ENCODE measurements around the gene MZB1. TPM values are rescaled to one million over a fixed set of nuclear protein-coding genes. Genes with fewer than 3 reads are reported as not detected.
A peak's percentile ranks its signal among the peaks of the same experiment; 100 is the strongest.

MZB1 gene, protein sequence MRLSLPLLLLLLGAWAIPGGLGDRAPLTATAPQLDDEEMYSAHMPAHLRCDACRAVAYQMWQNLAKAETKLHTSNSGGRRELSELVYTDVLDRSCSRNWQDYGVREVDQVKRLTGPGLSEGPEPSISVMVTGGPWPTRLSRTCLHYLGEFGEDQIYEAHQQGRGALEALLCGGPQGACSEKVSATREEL
- total RNA-seq (2016; rRNA removed; fragmentation: Illumina TruSeq; extraction: Trizol) (0.27 and 0.31 TPM in 2 replicates), polyA plus RNA-seq (2011; rRNA removed) (0.35 and 0.40 TPM in 2 replicates), polyA minus RNA-seq (2011; rRNA and poly(A)+ RNA removed; ENCODE audit: low replicate concordance) (1.6 and 4.8 TPM in 2 replicates), Bru-seq, nascent RNA (percentile 31 among the genes with signal in this experiment), BruChase-seq, experiment 1, labeled RNA remaining after a 6-hour chase (percentile 18 among the genes with signal in this experiment), BruChase-seq, experiment 2, labeled RNA remaining after a 2-hour chase (percentile 26 among the genes with signal in this experiment)
- 0.44 TPM in 1 of 2 replicates, not detected in the other for total RNA-seq (2016; cell fraction: cytosol; rRNA removed; fragmentation: Illumina TruSeq; extraction: Trizol; ENCODE audit: low read depth)
- total RNA-seq (2016; cell fraction: insoluble cytoplasmic fraction; rRNA removed; fragmentation: Illumina TruSeq; extraction: Trizol) = 0.22 TPM in 1 of 2 replicates, not detected in the other
- total RNA-seq (2016; cell fraction: membrane; rRNA removed; fragmentation: Illumina TruSeq; extraction: Trizol) = 0.34 TPM in 1 of 2 replicates, not detected in the other
- 0.47 TPM in 1 of 2 replicates, not detected in the other for total RNA-seq (2016; cell fraction: nucleus; rRNA removed; fragmentation: Illumina TruSeq; extraction: Trizol)
- 0.20 and 0.21 TPM in 2 replicates for polyA plus RNA-seq (2011; cell fraction: cytosol; rRNA removed)
- 1.2 and 1.6 TPM in 2 replicates for polyA plus RNA-seq (2011; cell fraction: nucleus; rRNA removed)
- 0.19 and 0.21 TPM in 2 replicates for polyA plus RNA-seq (2012)
- polyA plus RNA-seq (2016; cell fraction: cytosol; fragmentation: Illumina TruSeq; extraction: Trizol; ENCODE audit: low read depth) = not detected in 2 replicates
- polyA plus RNA-seq (2016; cell fraction: insoluble cytoplasmic fraction; fragmentation: Illumina TruSeq; extraction: Trizol; ENCODE audit: low read depth) = not detected in 2 replicates
- polyA plus RNA-seq (2016; cell fraction: membrane; fragmentation: Illumina TruSeq; extraction: Trizol; ENCODE audit: low read depth) = not detected in 2 replicates
- not detected in 2 replicates for polyA plus RNA-seq (2016; cell fraction: nucleus; fragmentation: Illumina TruSeq; extraction: Trizol; ENCODE audit: insufficient read depth, low read depth)
- polyA minus RNA-seq (2011; cell fraction: cytosol; rRNA and poly(A)+ RNA removed) = not detected in 2 replicates
- polyA minus RNA-seq (2011; cell fraction: nucleus; rRNA and poly(A)+ RNA removed) = 1.0 and 3.2 TPM in 2 replicates
- long read RNA-seq, experiment 1 = 0 reads
- long read RNA-seq, experiment 2 = 0 reads

DNA sequence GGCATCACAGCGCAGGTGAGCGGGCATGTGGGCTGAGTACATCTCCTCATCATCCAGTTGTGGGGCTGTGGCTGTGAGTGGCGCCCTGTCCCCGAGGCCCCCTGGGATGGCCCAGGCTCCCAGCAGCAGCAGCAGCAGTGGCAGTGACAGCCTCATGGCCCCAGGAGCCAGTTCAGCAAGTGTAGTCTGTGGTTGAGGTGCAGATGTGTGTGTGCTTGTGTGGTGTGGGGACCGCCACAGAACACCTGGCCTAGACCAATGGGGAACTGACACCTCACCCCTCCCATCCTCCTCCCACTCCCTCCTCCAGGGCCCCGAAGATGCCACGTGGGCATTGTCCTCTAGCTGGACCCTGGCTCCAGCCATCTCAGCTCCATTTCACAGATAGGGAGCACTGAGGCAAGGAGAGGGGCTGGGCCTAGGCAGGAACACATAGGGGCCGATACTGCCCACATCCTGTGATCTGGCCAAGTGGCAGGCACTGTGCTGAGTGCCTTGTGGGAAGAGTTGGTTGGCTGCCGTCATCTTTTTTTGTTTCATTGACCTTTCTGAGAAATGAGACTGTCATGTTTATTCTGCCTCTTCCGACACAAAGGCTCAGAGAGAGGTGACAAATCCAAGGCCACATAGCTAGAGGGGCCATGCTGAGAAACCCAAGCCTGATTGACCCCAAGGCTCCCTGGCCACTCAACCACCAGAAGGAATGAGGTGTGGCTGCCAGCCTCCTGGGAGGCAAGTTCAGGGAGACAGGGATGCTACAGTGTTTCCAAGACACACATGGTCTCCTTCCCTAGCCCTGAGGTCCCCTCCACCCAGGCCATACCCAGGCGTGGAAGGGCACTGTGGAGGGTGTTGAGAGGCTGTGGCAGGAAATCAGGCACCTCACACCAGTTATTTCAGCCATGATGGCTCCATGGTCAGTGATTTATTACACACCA lies at the start of gene MZB1:
Gene MZB1, minus strand, starts transcription at position 213 of the 938 bp plus-strand sequence. Its CDS starts 57 bp downstream, at position 156.
- H3K4me3 ChIP-seq (replicated peaks in 1 of 3; ENCODE audit: insufficient read depth in 1 of 3, low read depth in 2 of 3, low read length in 3 of 3) = no peak within 1 kb of the TSS
- in situ Hi-C loops (cut with HindIII; ENCODE audit: extremely low pct_ligation_motif_present, low pct_unique_long_range_greater_than_20kb) = no loop called here
- ATAC-seq = no peak
- H3K4me2 ChIP-seq (ENCODE audit: low read depth, low read length) = no peak within 1 kb of the TSS; the same call in 1 of the 2 replicates
- no peaks in the 10 kb centered on the region for H3K36me3 ChIP-seq (replicated peaks in 1 of 2; ENCODE audit: control insufficient read depth in 1 of 2, insufficient read depth in 2 of 2, low read length in 2 of 2)
- WGBS (ENCODE audit: low lambda C conversion rate) = 26% methylated on average over 3 of the region's 11 CpGs
- POLR2A ChIA-PET = no interaction called here
- no peak for DNase-seq (ENCODE audit: low spot score)
- CTCF ChIA-PET (ENCODE audit: low intra/inter-chr PET ratio, low total read pairs) = no interaction called here
- no peak for FAIRE-seq
- H3K4me1 ChIP-seq (ENCODE audit: insufficient read depth, low read length) = peaks cover 64% of the 10 kb centered on the region
- H3K79me2 ChIP-seq (ENCODE audit: insufficient read depth, low read length) = no peaks in the 10 kb centered on the region
- H2AFZ ChIP-seq (ENCODE audit: low read length) = no peak within 1 kb of the TSS
- no peak within 1 kb of the TSS for H3K27ac ChIP-seq (ENCODE audit: extremely low read length, insufficient read depth, low read length)
- H3K9me3 ChIP-seq (ENCODE audit: low read length) = no peaks in the 10 kb centered on the region
- H4K20me1 ChIP-seq (ENCODE audit: insufficient read depth, low read length) = no peaks in the 10 kb centered on the region
- intact Hi-C loops (cut with micrococcal nuclease; ENCODE audit: unreplicated experiment) = no loop called here
- BruUV-seq (replicated peaks) = no TSS peak
- no peak within 1 kb of the TSS for H3K9ac ChIP-seq (ENCODE audit: insufficient read depth, low read depth, low read length)
- no peaks in the 10 kb centered on the region; a peak in 1 of 5 replicates for H3K27me3 ChIP-seq (ENCODE audit: control insufficient read depth in 1 of 2, insufficient read depth in 2 of 2, low read length in 2 of 2)
- TF ChIP-seq SIN3B (IDR thresholded peaks at IDR 0.05; ENCODE audit: low read length) (no peak), RORA (CRISPR knock-in tag; IDR thresholded peaks at IDR 0.05) (no peak), SP4 (CRISPR knock-in tag; IDR thresholded peaks at IDR 0.05) (no peak), TBL1XR1 (IDR thresholded peaks at IDR 0.05; ENCODE audit: borderline replicate concordance, low read length, partially characterized antibody) (no peak), ZFP82 (CRISPR knock-in tag; IDR thresholded peaks at IDR 0.05; ENCODE audit: borderline replicate concordance) (no peak), ZNF292 (CRISPR knock-in tag; IDR thresholded peaks at IDR 0.05; ENCODE audit: borderline replicate concordance, low read depth) (no peak), ZC3H13 (CRISPR knock-in tag; IDR thresholded peaks at IDR 0.05) (peak; percentile 51; the same call in 1 of the 2 replicates)
- TF ChIP-seq, protein P1, sequence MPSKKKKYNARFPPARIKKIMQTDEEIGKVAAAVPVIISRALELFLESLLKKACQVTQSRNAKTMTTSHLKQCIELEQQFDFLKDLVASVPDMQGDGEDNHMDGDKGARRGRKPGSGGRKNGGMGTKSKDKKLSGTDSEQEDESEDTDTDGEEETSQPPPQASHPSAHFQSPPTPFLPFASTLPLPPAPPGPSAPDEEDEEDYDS (CRISPR knock-in tag; IDR thresholded peaks at IDR 0.05) = no peak
- TF ChIP-seq, protein P2, sequence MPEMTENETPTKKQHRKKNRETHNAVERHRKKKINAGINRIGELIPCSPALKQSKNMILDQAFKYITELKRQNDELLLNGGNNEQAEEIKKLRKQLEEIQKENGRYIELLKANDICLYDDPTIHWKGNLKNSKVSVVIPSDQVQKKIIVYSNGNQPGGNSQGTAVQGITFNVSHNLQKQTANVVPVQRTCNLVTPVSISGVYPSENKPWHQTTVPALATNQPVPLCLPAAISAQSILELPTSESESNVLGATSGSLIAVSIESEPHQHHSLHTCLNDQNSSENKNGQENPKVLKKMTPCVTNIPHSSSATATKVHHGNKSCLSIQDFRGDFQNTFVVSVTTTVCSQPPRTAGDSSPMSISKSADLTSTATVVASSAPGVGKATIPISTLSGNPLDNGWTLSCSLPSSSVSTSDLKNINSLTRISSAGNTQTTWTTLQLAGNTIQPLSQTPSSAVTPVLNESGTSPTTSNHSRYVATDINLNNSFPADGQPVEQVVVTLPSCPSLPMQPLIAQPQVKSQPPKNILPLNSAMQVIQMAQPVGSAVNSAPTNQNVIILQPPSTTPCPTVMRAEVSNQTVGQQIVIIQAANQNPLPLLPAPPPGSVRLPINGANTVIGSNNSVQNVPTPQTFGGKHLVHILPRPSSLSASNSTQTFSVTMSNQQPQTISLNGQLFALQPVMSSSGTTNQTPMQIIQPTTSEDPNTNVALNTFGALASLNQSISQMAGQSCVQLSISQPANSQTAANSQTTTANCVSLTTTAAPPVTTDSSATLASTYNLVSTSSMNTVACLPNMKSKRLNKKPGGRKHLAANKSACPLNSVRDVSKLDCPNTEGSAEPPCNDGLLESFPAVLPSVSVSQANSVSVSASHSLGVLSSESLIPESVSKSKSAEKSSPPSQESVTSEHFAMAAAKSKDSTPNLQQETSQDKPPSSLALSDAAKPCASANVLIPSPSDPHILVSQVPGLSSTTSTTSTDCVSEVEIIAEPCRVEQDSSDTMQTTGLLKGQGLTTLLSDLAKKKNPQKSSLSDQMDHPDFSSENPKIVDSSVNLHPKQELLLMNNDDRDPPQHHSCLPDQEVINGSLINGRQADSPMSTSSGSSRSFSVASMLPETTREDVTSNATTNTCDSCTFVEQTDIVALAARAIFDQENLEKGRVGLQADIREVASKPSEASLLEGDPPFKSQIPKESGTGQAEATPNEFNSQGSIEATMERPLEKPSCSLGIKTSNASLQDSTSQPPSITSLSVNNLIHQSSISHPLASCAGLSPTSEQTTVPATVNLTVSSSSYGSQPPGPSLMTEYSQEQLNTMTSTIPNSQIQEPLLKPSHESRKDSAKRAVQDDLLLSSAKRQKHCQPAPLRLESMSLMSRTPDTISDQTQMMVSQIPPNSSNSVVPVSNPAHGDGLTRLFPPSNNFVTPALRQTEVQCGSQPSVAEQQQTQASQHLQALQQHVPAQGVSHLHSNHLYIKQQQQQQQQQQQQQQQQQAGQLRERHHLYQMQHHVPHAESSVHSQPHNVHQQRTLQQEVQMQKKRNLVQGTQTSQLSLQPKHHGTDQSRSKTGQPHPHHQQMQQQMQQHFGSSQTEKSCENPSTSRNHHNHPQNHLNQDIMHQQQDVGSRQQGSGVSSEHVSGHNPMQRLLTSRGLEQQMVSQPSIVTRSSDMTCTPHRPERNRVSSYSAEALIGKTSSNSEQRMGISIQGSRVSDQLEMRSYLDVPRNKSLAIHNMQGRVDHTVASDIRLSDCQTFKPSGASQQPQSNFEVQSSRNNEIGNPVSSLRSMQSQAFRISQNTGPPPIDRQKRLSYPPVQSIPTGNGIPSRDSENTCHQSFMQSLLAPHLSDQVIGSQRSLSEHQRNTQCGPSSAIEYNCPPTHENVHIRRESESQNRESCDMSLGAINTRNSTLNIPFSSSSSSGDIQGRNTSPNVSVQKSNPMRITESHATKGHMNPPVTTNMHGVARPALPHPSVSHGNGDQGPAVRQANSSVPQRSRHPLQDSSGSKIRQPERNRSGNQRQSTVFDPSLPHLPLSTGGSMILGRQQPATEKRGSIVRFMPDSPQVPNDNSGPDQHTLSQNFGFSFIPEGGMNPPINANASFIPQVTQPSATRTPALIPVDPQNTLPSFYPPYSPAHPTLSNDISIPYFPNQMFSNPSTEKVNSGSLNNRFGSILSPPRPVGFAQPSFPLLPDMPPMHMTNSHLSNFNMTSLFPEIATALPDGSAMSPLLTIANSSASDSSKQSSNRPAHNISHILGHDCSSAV (CRISPR knock-in tag; IDR thresholded peaks at IDR 0.05; ENCODE audit: borderline replicate concordance) = no peak
